Endothelial cell of umbilical vein (primary cell): ENCODE results near the gene KIDINS220. TPM values are rescaled to one million over a fixed set of nuclear protein-coding genes. Genes with fewer than 3 reads are reported as not detected.

Experiments
- BruUV-seq: library from RNA; stranded (reverse); fragments of 400-500 nt; replicated peaks from 2 replicates; lab custom pipeline; 2021; lab: Mats Ljungman, UMichigan
- CTCF ChIA-PET: fragments of 300-600, 350-600 bp; sonication (Branson Sonifier 250); formaldehyde crosslinking; loops from one replicate; lab custom pipeline; 2021; ENCODE audit warnings: antibody characterized with exemption, inconsistent platforms; lab: Charles Lee
- POLR2A ChIA-PET: fragments of 300-600, 350-600 bp; sonication (Branson Sonifier 250); formaldehyde crosslinking; loops from one replicate; lab custom pipeline; 2021; ENCODE audit warnings: antibody characterized with exemption, inconsistent platforms; lab: Charles Lee
- DNase-seq: peaks from one replicate; pipeline ENCODE4 v3.0.0-alpha.2; 2011; ENCODE audit warnings: low read depth, low spot score
- FAIRE-seq: peaks from 2 replicates; lab custom pipeline; 2011; peaks lifted over from hg19 to GRCh38; lab: Jason Lieb, UNC
- H2AFZ ChIP-seq: 2 replicates; pipeline ENCODE4 v1.6.0; 2012; ENCODE audit warnings: low read depth, low read length, control low read depth, inconsistent platforms
- H3K27ac ChIP-seq: 2 replicates; pipeline ENCODE4 v1.5.1; 2011; ENCODE audit warnings: low read depth, mild to moderate bottlenecking, control low read depth, low read length, moderate library complexity; ENCODE audit not compliant: insufficient read depth
- H3K27me3 ChIP-seq, 2 experiments: 2 replicates each; pipeline versions ENCODE4 v1.6.0 to v1.6.1; 2011; ENCODE audit warnings: low read length in 2 of 2, mixed read lengths in 1 of 2; ENCODE audit not compliant: control insufficient read depth in 2 of 2, insufficient read depth in 2 of 2
- H3K36me3 ChIP-seq, 2 experiments: 2 replicates in 1 of 2; 3 replicates in 1 of 2; pipeline ENCODE4 v1.5.1; 2011; ENCODE audit warnings: low read length in 2 of 2, mild to moderate bottlenecking in 1 of 2, moderate library complexity in 1 of 2; ENCODE audit not compliant: control insufficient read depth in 2 of 2, insufficient read depth in 2 of 2; ENCODE audit errors: extremely low read depth in 1 of 2
- H3K4me1 ChIP-seq: 3 replicates; pipeline ENCODE4 v1.5.1; 2011; ENCODE audit warnings: mild to moderate bottlenecking, low read length; ENCODE audit not compliant: control insufficient read depth, insufficient read depth; ENCODE audit errors: extremely low read depth
- H3K4me2 ChIP-seq: 2 replicates; pipeline ENCODE4 v1.6.1; 2011; ENCODE audit warnings: low read length, control low read depth, mixed read lengths; ENCODE audit not compliant: insufficient read depth
- H3K4me3 ChIP-seq, 3 experiments: fragments of 200-600 bp in 1 of 3; sonication (generic), shearing (Covaris generic) in 1 of 3; replicated peaks in 1 of 3; 2 replicates each; pipeline ENCODE4 v1.5.1; 2011 to 2016; ENCODE audit warnings: control low read depth in 3 of 3, low read length in 3 of 3, mild to moderate bottlenecking in 2 of 3, inconsistent platforms in 1 of 3, low read depth in 1 of 3, moderate library complexity in 1 of 3; ENCODE audit not compliant: insufficient read depth in 1 of 3
- H3K79me2 ChIP-seq: 2 replicates; pipeline ENCODE4 v1.6.0; 2012; ENCODE audit warnings: low read length, inconsistent platforms; ENCODE audit not compliant: control insufficient read depth, insufficient read depth
- H3K9ac ChIP-seq: replicated peaks from 2 replicates; pipeline ENCODE3; 2011; ENCODE audit warnings: low read length, control low read depth; ENCODE audit not compliant: insufficient read depth; ENCODE audit errors: extremely low read depth
- H3K9me1 ChIP-seq: replicated peaks from 3 replicates; pipeline ENCODE4 v1.6.0; 2011; ENCODE audit warnings: mild to moderate bottlenecking, low read length; ENCODE audit not compliant: control insufficient read depth, insufficient read depth; ENCODE audit errors: extremely low read depth
- H3K9me3 ChIP-seq: replicated peaks from 2 replicates; pipeline ENCODE4 v1.5.1; 2012; ENCODE audit warnings: low read length, inconsistent platforms; ENCODE audit not compliant: control insufficient read depth, insufficient read depth
- H4K20me1 ChIP-seq: replicated peaks from 2 replicates; pipeline ENCODE3; 2011; ENCODE audit warnings: mild to moderate bottlenecking, low read length; ENCODE audit not compliant: control insufficient read depth, insufficient read depth; ENCODE audit errors: extremely low read depth
- CTCF ChIP-seq, 2 donors: IDR thresholded peaks; 1 replicate in 1 of 2; 2 replicates in 1 of 2; pipeline ENCODE4 v1.5.1; 2011; ENCODE audit warnings: low read length in 2 of 2, mild to moderate bottlenecking in 2 of 2, moderate library complexity in 2 of 2, control low read depth in 1 of 2, inconsistent platforms in 1 of 2, low read depth in 1 of 2; ENCODE audit not compliant: insufficient read depth in 1 of 2; ENCODE audit errors: extremely low read depth in 1 of 2
- EZH2 ChIP-seq: IDR thresholded peaks from 2 replicates; pipeline ENCODE4 v1.6.1; 2012; ENCODE audit warnings: borderline replicate concordance, low read depth, mild to moderate bottlenecking, moderate library complexity, low read length, inconsistent platforms; ENCODE audit not compliant: severe bottlenecking
- FOS ChIP-seq: IDR thresholded peaks from 2 replicates; pipeline ENCODE4 v1.6.1; 2011; ENCODE audit warnings: mild to moderate bottlenecking, low read length, moderate library complexity, borderline replicate concordance; ENCODE audit not compliant: insufficient read depth
- GATA2 ChIP-seq: IDR thresholded peaks from 2 replicates; pipeline ENCODE4 v1.7.0; 2011; ENCODE audit warnings: low read depth, mild to moderate bottlenecking, moderate library complexity, mixed read lengths, low read length; ENCODE audit not compliant: insufficient read length, insufficient read depth
- JUN ChIP-seq: IDR thresholded peaks from 2 replicates; pipeline ENCODE4 v1.6.1; 2011; ENCODE audit warnings: borderline replicate concordance, low read depth; ENCODE audit not compliant: insufficient read length, insufficient read depth
- MAX ChIP-seq: IDR thresholded peaks from 2 replicates; pipeline ENCODE4 v1.6.1; 2011; ENCODE audit not compliant: insufficient read depth, insufficient read length
- MYC ChIP-seq: IDR thresholded peaks from one replicate; pipeline ENCODE4 v1.6.1; 2011; ENCODE audit warnings: mild to moderate bottlenecking, low read depth, low read length
- POLR2A ChIP-seq: IDR thresholded peaks from 2 replicates; pipeline ENCODE4 v1.6.1; 2012; ENCODE audit warnings: low read depth, mild to moderate bottlenecking, control low read depth, low read length
- POLR2AphosphoS5 ChIP-seq: IDR thresholded peaks from 2 replicates; pipeline ENCODE4 v1.6.1; 2012; ENCODE audit warnings: low read depth, mild to moderate bottlenecking, control low read depth, low read length, moderate library complexity; ENCODE audit not compliant: insufficient read depth
- dilution Hi-C: fragments of 300-500 bp; cut with MboI; formaldehyde crosslinking; loops from one replicate; pipeline ENCODE4 v1.15.0; 2019; ENCODE audit warnings: low sequenced_read_pairs; ENCODE audit not compliant: extremely low pct_ligation_motif_present
- intact Hi-C: fragments of 100-400 bp; cut with micrococcal nuclease; formaldehyde crosslinking; loops from one replicate; pipeline ENCODE4 v1.10.0; 2022
- polyA plus RNA-seq, 4 experiments: library from polyadenylated mRNA; depleted of rRNA in 3 of 4; stranded (reverse) in 3 of 4; unstranded in 1 of 4; fragments of >200 nt; gene quantifications; 2 replicates each; pipeline versions ENCODE4 v1.2.1 to v1.2.3, GENCODE V29; 2011 to 2012; ENCODE audit warnings: missing spikeins in 1 of 4
- total RNA-seq: library from RNA; stranded (reverse); gene quantifications from 2 replicates; pipeline ENCODE4 v1.2.3, GENCODE V29; 2021

Gene KIDINS220
- total and polyA plus RNA-seq, 2 donors (not counting 3 experiments of a cell fraction or from before 2014, with no cell fraction given), result 33.9 to 41.3 TPM

GRCh38 chr2:8882094-8882493 lies 44.7 kb upstream of the KIDINS220 start:
- intact Hi-C loops, result no loop called here
- H3K36me3 ChIP-seq, result no peaks in the 10 kb centered on the region
- ChIA-PET POLR2A (no interaction called here), CTCF (interaction anchor here (0.5 to 3.0 kb wide), 6 partner anchors 8 to 259 kb away, joined by 3 to 20 read pairs (median 5); no protein-coding TSS in a partner anchor)
- no peaks in the 10 kb centered on the region for H3K9me1 ChIP-seq
- H3K9ac ChIP-seq, result no peak overlapping the region
- H2AFZ ChIP-seq, result no peak overlapping the region
- no peak overlapping the region for H3K4me2 ChIP-seq
- no peaks in the 10 kb centered on the region for H3K4me1 ChIP-seq
- no peak for TF ChIP-seq MAX
- peak; percentile 26 to 31 for TF ChIP-seq CTCF (IDR thresholded peaks at IDR 0.05; ENCODE audit: extremely low read depth in 1 of 2, insufficient read depth in 1 of 2, low read depth in 1 of 2, low read length in 2 of 2)
- TF ChIP-seq EZH2, result no peak
- no peak for TF ChIP-seq POLR2AphosphoS5
- H4K20me1 ChIP-seq, result no peaks in the 10 kb centered on the region
- no peak overlapping the region for H3K4me3 ChIP-seq
- no peaks in the 10 kb centered on the region for H3K79me2 ChIP-seq
- dilution Hi-C loops, result no loop called here
- no peaks in the 10 kb centered on the region for H3K27me3 ChIP-seq
- H3K9me3 ChIP-seq, result no peaks in the 10 kb centered on the region
- no peak for DNase-seq
- no peak overlapping the region for H3K27ac ChIP-seq
- no peak for FAIRE-seq
- no TSS peak for BruUV-seq

- no peak overlapping the region for H3K4me2 ChIP-seq
- H4K20me1 ChIP-seq, result no peaks in the 10 kb centered on the region
- no TSS peak for BruUV-seq
- intact Hi-C loops (no loop called here), dilution Hi-C loops (no loop called here)
- H3K4me1 ChIP-seq, result no peaks in the 10 kb centered on the region
- TF ChIP-seq JUN, result no peak
- TF ChIP-seq FOS, result no peak
- no peak for TF ChIP-seq POLR2A
- TF ChIP-seq POLR2AphosphoS5, result no peak
- TF ChIP-seq MAX, result no peak
- TF ChIP-seq MYC, result no peak
- TF ChIP-seq CTCF (IDR thresholded peaks at IDR 0.05; ENCODE audit: extremely low read depth in 1 of 2, insufficient read depth in 1 of 2, low read depth in 1 of 2, low read length in 2 of 2), result no peak
- no peak for TF ChIP-seq EZH2
- no peak for TF ChIP-seq GATA2
- H2AFZ ChIP-seq, result no peak overlapping the region
- POLR2A ChIA-PET, result no interaction called here
- no peak overlapping the region for H3K4me3 ChIP-seq
- no peaks in the 10 kb centered on the region for H3K27me3 ChIP-seq
- no peak for DNase-seq
- no peak overlapping the region for H3K9ac ChIP-seq
- no peak overlapping the region for H3K27ac ChIP-seq
- H3K79me2 ChIP-seq, result no peaks in the 10 kb centered on the region
- H3K36me3 ChIP-seq, result no peaks in the 10 kb centered on the region
- no peaks in the 10 kb centered on the region for H3K9me1 ChIP-seq
- no peaks in the 10 kb centered on the region for H3K9me3 ChIP-seq
- FAIRE-seq, result no peak
- CTCF ChIA-PET, result interaction anchor here (1.8 kb wide), 1 partner anchor 262 kb away, joined by 7 read pairs; no protein-coding TSS in a partner anchor
These were observed 40.5 kb upstream of the KIDINS220 start for GRCh38 chr2:8877894-8878293.
